Measurements from ENCODE around the gene ADH6. TPM values are rescaled to one million over a fixed set of nuclear protein-coding genes. Genes with fewer than 3 reads are reported as not detected.

Gene ADH6
- not detected in 2 replicates for total RNA-seq

GRCh38 chr4:99219072-99219471, at the start of gene ADH6:
ADH6 (minus strand) TSS chr4:99219246; CDS start chr4:99219152, 94 bp downstream.

Other genes starting within 250 kb of the ADH6 start
- 25.8 and 63.3 TPM in 2 replicates for gene METAP1, start 223.5 kb downstream of the ADH6 start, total RNA-seq
- gene ADH5, start 130.5 kb downstream of the ADH6 start, total RNA-seq = 158 and 183 TPM in 2 replicates
- not detected in 2 replicates for gene ADH4, start 74.9 kb downstream of the ADH6 start, total RNA-seq
- not detected in 2 replicates for gene ADH1A, start 71.7 kb upstream of the ADH6 start, total RNA-seq
- gene ADH1B, start 102.2 kb upstream of the ADH6 start, total RNA-seq = 0.09 and 0.30 TPM in 2 replicates
- gene ADH1C, start 133.5 kb upstream of the ADH6 start, total RNA-seq = not detected in 2 replicates
- not detected in 2 replicates for gene ADH7, start 216.1 kb upstream of the ADH6 start, total RNA-seq